ENCODE measurements around the gene TNIK. TPM values are rescaled to one million over a fixed set of nuclear protein-coding genes. Genes with fewer than 3 reads are reported as not detected.
"Not testable (repeated sequence)": the region's sequence is repeated elsewhere in the genome, so short reads cannot be mapped to it uniquely, and the experiment has no call there.

The TNIK gene
- total RNA-seq, 1 donor from 2014 or later: 35.3 TPM

DNA sequence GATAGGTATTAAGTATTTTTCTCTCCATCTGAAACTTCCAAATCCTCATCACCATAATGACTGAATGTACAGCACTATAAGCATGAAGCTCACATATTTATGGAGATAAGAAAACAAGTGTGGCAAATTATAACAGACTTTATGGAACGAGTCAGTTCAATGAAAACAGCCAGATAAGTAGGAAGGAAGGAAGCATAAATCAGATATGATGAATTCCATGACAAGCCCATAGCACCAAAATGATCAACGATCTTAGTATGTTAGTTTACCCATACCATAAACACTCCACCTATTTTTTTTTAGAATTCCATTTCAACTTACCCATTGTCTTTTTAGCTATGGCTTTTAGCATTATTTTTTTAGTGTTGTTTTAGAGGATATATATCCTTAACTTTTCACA is 169.5 kb downstream of the TNIK start:
- no peak for ATAC-seq
- Histone ChIP-seq H3K27me3 (no peaks in the 10 kb centered on the region), H3K4me3 (no peak overlapping the region), H3K9me3 (no peaks in the 10 kb centered on the region), H3K36me3 (no peaks in the 10 kb centered on the region), H3K27ac (no peak overlapping the region), H3K4me1 (peaks cover 19% of the 10 kb centered on the region)
- no peak for TF ChIP-seq CTCF (IDR thresholded peaks at IDR 0.05)
- intact Hi-C loops (cut with DNase I): no loop called here
- DNase-seq: no peak

GRCh38 chr3:171289291-171289690 is 170.9 kb downstream of the TNIK start:
- intact Hi-C loops (cut with DNase I): no loop called here
- no peak overlapping the region for H3K4me3 ChIP-seq
- no peaks in the 10 kb centered on the region for H3K36me3 ChIP-seq
- no peaks in the 10 kb centered on the region for H3K27me3 ChIP-seq
- ATAC-seq: no peak
- TF ChIP-seq CTCF (IDR thresholded peaks at IDR 0.05): no peak
- H3K9me3 ChIP-seq: no peaks in the 10 kb centered on the region
- DNase-seq: no peak
- H3K4me1 ChIP-seq: peaks cover 15% of the 10 kb centered on the region
- no peak overlapping the region for H3K27ac ChIP-seq

DNA sequence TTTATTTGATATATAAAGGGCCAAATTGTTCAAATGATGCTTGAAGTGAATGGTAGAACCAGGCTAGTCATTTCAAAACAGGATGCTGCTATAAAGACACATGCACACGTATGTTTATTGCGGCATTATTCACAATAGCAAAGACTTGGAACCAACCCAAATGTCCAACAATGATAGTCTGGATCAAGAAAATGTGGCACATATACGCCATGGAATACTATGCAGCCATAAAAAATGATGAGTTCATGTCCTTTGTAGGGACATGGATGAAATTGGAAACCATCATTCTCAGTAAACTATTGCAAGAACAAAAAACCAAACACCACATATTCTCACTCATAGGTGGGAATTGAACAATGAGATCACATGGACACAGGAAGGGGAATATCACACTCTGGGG is 172.4 kb downstream of the TNIK start:
- H3K9me3 ChIP-seq; H3K27me3 ChIP-seq; H3K27ac ChIP-seq; ATAC-seq; H3K4me3 ChIP-seq; H3K36me3 ChIP-seq; DNase-seq; intact Hi-C loops (cut with DNase I): not testable (repeated sequence)
- peaks cover 12% of the 10 kb centered on the region for H3K4me1 ChIP-seq

GRCh38 chr3:171286580-171287249 is 173.5 kb downstream of the TNIK start:
- Histone ChIP-seq H3K4me1 (peaks cover 16% of the 10 kb centered on the region), H3K27ac (no peak overlapping the region), H3K4me3 (no peak overlapping the region), H3K27me3 (no peaks in the 10 kb centered on the region), H3K9me3 (no peaks in the 10 kb centered on the region), H3K36me3 (no peaks in the 10 kb centered on the region)
- ATAC-seq (peak; percentile 62), DNase-seq (no peak)
- no peak for TF ChIP-seq CTCF (IDR thresholded peaks at IDR 0.05)
- intact Hi-C loops (cut with DNase I): no loop called here

- TF ChIP-seq CTCF (IDR thresholded peaks at IDR 0.05): no peak
- ATAC-seq: no peak
- Histone ChIP-seq H3K36me3 (no peaks in the 10 kb centered on the region), H3K4me3 (no peak overlapping the region), H3K27me3 (no peaks in the 10 kb centered on the region), H3K4me1 (peaks cover 16% of the 10 kb centered on the region), H3K9me3 (no peaks in the 10 kb centered on the region), H3K27ac (no peak overlapping the region)
- intact Hi-C loops (cut with DNase I): no loop called here
- no peak for DNase-seq
Measured at GRCh38 chr3:171285287-171285686, 174.9 kb downstream of the TNIK start.

DNA sequence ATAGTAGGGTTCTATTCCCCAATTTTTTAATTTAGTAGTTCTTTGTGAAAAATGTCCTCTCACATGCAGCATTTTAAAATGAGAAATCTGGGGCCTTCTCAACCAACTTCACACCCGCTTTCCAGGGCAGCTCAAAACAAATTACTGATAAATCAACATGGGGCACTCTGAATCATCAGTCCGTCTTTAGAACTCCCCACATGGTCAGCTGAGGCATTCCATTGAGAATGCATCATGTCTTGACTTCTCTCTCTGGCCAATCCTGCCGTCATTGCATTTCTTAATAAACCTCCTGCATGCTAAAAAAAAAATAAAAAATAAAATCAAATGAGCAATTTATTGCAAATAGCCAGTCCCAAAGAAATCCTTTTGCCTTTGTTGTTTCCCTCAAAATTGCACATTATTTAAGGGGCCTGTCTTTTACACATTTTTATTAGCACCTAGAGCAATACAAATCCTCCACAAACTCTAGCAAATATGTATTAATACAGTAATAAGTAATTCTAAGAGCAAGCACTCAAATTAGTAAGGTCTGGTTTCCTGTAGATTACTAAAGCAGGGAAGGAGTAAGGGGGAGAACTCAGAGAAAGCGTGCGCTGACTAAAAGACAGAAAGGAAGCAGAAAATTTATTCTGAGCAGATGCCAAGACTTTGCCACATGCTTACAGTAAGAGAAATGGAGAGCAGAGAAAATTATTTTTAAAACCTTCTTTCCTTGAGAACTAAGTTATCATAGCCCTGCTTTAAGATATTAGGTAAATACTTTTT is 175.7 kb downstream of the TNIK start:
- H3K27me3 ChIP-seq: no peaks in the 10 kb centered on the region
- TF ChIP-seq CTCF (IDR thresholded peaks at IDR 0.05): no peak
- H3K4me1 ChIP-seq: peaks cover 16% of the 10 kb centered on the region
- ATAC-seq: peak; percentile 20
- no peak overlapping the region for H3K4me3 ChIP-seq
- H3K27ac ChIP-seq: no peak overlapping the region
- no peaks in the 10 kb centered on the region for H3K36me3 ChIP-seq
- no peak for DNase-seq
- intact Hi-C loops (cut with DNase I): no loop called here
- no peaks in the 10 kb centered on the region for H3K9me3 ChIP-seq

Data from upper lobe of right lung (tissue), 1 donor.